ENCODE data around the gene ARHGAP11A.

GRCh38 chr15:32664796-32665195, 49.5 kb downstream of the ARHGAP11A start:
- TF ChIP-seq CTCF (IDR thresholded peaks at IDR 0.05) (no peak), POLR2A (IDR thresholded peaks at IDR 0.05) (no peak)

Data from thyroid gland (tissue), 4 donors.